ENCODE data around the gene KRT71. TPM values are rescaled to one million over a fixed set of nuclear protein-coding genes. Genes with fewer than 3 reads are reported as not detected.
A peak's percentile ranks its signal among the peaks of the same experiment; 100 is the strongest.

KRT71 gene
- total and polyA plus RNA-seq, 2 donors from 2014 or later: not detected

- DNase-seq (no peak), FAIRE-seq (no peak)
- Histone ChIP-seq H3K36me3 (ENCODE audit: control insufficient read depth in 2 of 3, insufficient read depth in 3 of 3, low read length in 3 of 3) (no peaks in the 10 kb centered on the region), H3K27ac (ENCODE audit: low read depth in 2 of 2, low read length in 2 of 2) (no peak overlapping the region), H3K27me3 (ENCODE audit: control insufficient read depth, insufficient read depth, low read length) (no peaks in the 10 kb centered on the region), H3K4me1 (ENCODE audit: control insufficient read depth in 2 of 3, insufficient read depth in 2 of 3, low read depth in 1 of 3, low read length in 3 of 3) (no peaks in the 10 kb centered on the region), H3K4me3 (ENCODE audit: low read length in 3 of 3) (no peak overlapping the region), H3K9me3 (ENCODE audit: control insufficient read depth in 2 of 3, insufficient read depth in 1 of 3, low read length in 3 of 3) (no peaks in the 10 kb centered on the region), H3K9ac (ENCODE audit: low read length in 3 of 3) (no peak overlapping the region)
- intact Hi-C loops (cut with DNase I): no loop called here
- no peak for TF ChIP-seq CTCF (IDR thresholded peaks at IDR 0.05; ENCODE audit: borderline replicate concordance, extremely low read depth, insufficient read depth)
Measured at GRCh38 chr12:52570511-52570910, 17.6 kb upstream of the KRT71 start.

GRCh38 chr12:52568111-52568510 lies 15.2 kb upstream of the KRT71 start:
- H3K4me3 ChIP-seq (ENCODE audit: low read length in 3 of 3): no peak overlapping the region
- no peak for FAIRE-seq
- H3K27ac ChIP-seq (ENCODE audit: low read depth in 2 of 2, low read length in 2 of 2): no peak overlapping the region
- no peaks in the 10 kb centered on the region for H3K27me3 ChIP-seq (ENCODE audit: control insufficient read depth, insufficient read depth, low read length)
- H3K9ac ChIP-seq (ENCODE audit: low read length in 3 of 3): no peak overlapping the region
- no peaks in the 10 kb centered on the region for H3K36me3 ChIP-seq (ENCODE audit: control insufficient read depth in 2 of 3, insufficient read depth in 3 of 3, low read length in 3 of 3)
- TF ChIP-seq CTCF (IDR thresholded peaks at IDR 0.05; ENCODE audit: borderline replicate concordance, extremely low read depth, insufficient read depth): no peak
- intact Hi-C loops (cut with DNase I): no loop called here
- H3K9me3 ChIP-seq (ENCODE audit: control insufficient read depth in 2 of 3, insufficient read depth in 1 of 3, low read length in 3 of 3): no peaks in the 10 kb centered on the region
- DNase-seq: peak in 1 of 5 donors; percentile 51
- H3K4me1 ChIP-seq (ENCODE audit: control insufficient read depth in 2 of 3, insufficient read depth in 2 of 3, low read depth in 1 of 3, low read length in 3 of 3): no peaks in the 10 kb centered on the region

GRCh38 chr12:52566847-52567291 lies 13.9 kb upstream of the KRT71 start:
- intact Hi-C loops (cut with DNase I): no loop called here
- H3K27ac ChIP-seq (ENCODE audit: low read depth in 2 of 2, low read length in 2 of 2): no peak overlapping the region
- FAIRE-seq (no peak), DNase-seq (no peak)
- H3K9ac ChIP-seq (ENCODE audit: low read length in 3 of 3): no peak overlapping the region
- H3K4me3 ChIP-seq (ENCODE audit: low read length in 3 of 3): no peak overlapping the region
- no peaks in the 10 kb centered on the region for H3K4me1 ChIP-seq (ENCODE audit: control insufficient read depth in 2 of 3, insufficient read depth in 2 of 3, low read depth in 1 of 3, low read length in 3 of 3)
- no peaks in the 10 kb centered on the region for H3K27me3 ChIP-seq (ENCODE audit: control insufficient read depth, insufficient read depth, low read length)
- no peaks in the 10 kb centered on the region for H3K36me3 ChIP-seq (ENCODE audit: control insufficient read depth in 2 of 3, insufficient read depth in 3 of 3, low read length in 3 of 3)
- no peaks in the 10 kb centered on the region for H3K9me3 ChIP-seq (ENCODE audit: control insufficient read depth in 2 of 3, insufficient read depth in 1 of 3, low read length in 3 of 3)
- no peak for TF ChIP-seq CTCF (IDR thresholded peaks at IDR 0.05; ENCODE audit: borderline replicate concordance, extremely low read depth, insufficient read depth)

GRCh38 chr12:52564582-52564981 lies 11.6 kb upstream of the KRT71 start:
- no peak overlapping the region for H3K27ac ChIP-seq (ENCODE audit: low read depth in 2 of 2, low read length in 2 of 2)
- H3K4me3 ChIP-seq (ENCODE audit: low read length in 3 of 3): no peak overlapping the region
- H3K36me3 ChIP-seq (ENCODE audit: control insufficient read depth in 2 of 3, insufficient read depth in 3 of 3, low read length in 3 of 3): no peaks in the 10 kb centered on the region
- DNase-seq: no peak
- H3K9ac ChIP-seq (ENCODE audit: low read length in 3 of 3): no peak overlapping the region
- no peaks in the 10 kb centered on the region for H3K4me1 ChIP-seq (ENCODE audit: control insufficient read depth in 2 of 3, insufficient read depth in 2 of 3, low read depth in 1 of 3, low read length in 3 of 3)
- H3K27me3 ChIP-seq (ENCODE audit: control insufficient read depth, insufficient read depth, low read length): no peaks in the 10 kb centered on the region
- H3K9me3 ChIP-seq (ENCODE audit: control insufficient read depth in 2 of 3, insufficient read depth in 1 of 3, low read length in 3 of 3): no peaks in the 10 kb centered on the region
- TF ChIP-seq CTCF (IDR thresholded peaks at IDR 0.05; ENCODE audit: borderline replicate concordance, extremely low read depth, insufficient read depth): no peak
- intact Hi-C loops (cut with DNase I): no loop called here
- FAIRE-seq: no peak
